NCI-H510A treated with DMSO at 0.1 percent for 48 hours (cell line): Measurements from ENCODE around the gene RPL9.
"Not testable (repeated sequence)": the region's sequence is repeated elsewhere in the genome, so short reads cannot be mapped to it uniquely, and the experiment has no call there.

Source experiments
- DNase-seq: peaks from one replicate; lab custom pipeline; 2025; lab: John Stamatoyannopoulos, UW

Gene RPL9

DNA sequence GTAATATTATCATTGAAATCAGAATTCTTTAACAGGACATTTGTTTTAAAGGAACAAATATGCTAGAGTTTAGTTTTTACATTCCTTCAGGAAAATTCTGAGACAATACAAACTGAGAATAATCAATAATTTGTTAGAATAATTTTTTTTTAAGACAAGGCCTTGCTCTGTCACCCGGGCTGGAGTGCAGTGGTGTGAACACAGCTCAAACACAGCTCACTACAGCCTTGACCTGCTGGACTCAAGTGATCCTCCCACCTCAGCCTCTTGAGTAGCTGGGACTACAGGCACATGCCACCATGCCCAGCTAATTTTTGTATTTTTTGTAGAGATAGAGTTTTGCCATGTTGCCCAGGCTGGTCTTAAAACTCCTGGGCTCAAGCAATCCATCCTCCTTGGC lies 33.4 kb downstream of the RPL9 start:
- not testable (repeated sequence) for DNase-seq

GRCh38 chr4:39422247-39422646 lies 36.5 kb downstream of the RPL9 start:
- DNase-seq: no peak

DNA sequence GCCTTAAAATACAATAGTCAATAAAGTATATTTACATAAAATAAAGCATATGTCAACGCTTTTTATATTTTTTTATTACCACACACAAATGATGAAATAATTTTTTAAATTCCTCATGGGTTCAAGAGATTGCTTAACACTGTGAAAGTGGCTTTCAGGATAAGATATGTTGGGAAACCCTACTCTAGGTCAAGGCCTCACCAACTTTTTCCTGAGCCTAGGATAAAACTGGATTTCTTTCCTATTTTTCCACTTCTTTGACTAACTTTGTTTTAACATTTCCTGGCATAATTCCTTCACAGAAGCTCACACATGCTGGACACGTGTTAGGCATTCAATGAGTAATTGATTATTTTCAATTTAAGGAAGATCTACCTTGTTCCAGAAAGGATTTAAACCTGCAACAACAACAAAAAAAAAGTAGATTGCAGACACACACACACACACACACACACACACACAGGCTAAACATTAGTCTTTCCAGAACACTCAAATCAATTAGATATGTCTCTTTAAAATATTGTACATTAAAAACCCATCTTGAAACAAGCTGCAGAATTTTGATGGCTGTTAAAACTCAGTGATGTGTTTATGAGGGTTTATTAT lies 42.9 kb downstream of the RPL9 start:
- DNase-seq: no peak

DNA sequence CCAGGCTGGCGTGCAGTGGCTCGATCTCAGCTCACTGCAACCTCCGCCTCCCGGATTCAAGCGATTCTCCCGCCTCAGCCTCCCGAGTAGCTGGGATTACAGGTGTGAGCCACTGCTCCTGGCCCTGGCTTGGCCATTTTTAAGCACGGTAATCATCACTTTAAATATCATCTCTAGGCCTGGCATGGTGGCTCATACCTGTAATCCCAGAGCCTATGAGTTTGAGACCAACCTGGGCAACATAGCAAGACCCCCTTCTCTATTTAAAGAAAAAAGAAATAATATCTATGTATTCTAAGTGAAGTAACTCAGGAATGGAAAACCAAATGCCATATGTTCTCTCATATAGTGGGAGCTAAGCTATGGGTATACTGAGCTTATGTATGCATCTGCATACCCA lies 47.2 kb downstream of the RPL9 start:
- not testable (repeated sequence) for DNase-seq

DNA sequence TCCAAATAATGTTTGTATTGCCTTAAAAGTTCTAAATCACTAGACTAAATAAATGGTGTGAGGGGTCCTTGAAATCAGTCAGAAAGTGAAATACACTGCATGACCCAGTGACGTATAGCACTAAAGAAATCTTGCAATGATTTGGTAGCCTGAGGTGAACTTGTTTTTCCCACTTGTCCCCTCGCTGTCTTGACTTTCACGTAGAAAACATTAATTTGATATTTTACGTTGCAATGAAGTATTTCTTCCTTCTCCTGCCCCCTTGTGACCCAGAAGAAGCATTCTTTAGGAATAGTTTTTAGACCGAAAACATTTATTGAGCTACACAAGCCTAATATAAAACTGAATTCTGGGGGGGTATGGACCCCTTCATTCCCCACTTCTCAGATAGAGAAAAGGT lies 48.3 kb downstream of the RPL9 start:
- DNase-seq: no peak

DNA sequence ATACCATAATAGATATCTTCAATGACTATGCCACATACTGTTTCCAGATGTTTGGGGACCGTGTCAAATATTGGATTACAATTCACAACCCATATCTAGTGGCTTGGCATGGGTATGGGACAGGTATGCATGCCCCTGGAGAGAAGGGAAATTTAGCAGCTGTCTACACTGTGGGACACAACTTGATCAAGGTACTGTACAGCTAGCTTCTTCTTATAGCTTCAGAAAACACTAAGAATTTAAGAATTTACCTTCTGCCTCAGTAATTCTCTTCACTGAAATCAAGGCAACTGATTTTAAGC lies 51.2 kb downstream of the RPL9 start:
- DNase-seq: no peak

DNA sequence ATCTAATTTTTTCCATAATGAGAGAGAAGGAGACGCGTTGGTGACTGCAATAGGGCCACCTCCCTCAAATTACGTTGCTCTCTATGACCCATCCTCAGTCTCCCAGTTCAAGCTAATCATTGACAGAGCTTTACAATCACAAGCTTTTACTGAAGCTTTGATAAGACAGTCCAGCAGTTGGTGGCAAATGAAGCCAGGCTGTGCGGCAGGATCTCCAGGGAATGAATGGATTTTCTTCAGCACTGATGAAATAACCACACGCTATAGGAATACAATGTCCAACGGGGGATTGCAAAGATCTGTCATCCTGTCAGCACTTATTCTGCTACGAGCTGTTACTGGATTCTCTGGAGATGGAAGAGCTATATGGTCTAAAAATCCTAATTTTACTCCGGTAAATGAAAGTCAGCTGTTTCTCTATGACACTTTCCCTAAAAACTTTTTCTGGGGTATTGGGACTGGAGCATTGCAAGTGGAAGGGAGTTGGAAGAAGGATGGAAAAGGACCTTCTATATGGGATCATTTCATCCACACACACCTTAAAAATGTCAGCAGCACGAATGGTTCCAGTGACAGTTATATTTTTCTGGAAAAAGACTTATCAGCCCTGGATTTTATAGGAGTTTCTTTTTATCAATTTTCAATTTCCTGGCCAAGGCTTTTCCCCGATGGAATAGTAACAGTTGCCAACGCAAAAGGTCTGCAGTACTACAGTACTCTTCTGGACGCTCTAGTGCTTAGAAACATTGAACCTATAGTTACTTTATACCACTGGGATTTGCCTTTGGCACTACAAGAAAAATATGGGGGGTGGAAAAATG lies 51.7 kb downstream of the RPL9 start, which contains the start of gene KLB:
Gene KLB, plus strand, starts transcription at position 168 of the 821 bp plus-strand sequence. Its CDS starts 20 bp downstream, at position 188.
- no peak for DNase-seq
